Sigmoid colon (tissue), 7 donors: ENCODE measurements around the gene TSSK2. TPM values are rescaled to one million over a fixed set of nuclear protein-coding genes. Genes with fewer than 3 reads are reported as not detected.
"Not testable (repeated sequence)": the region's sequence is repeated elsewhere in the genome, so short reads cannot be mapped to it uniquely, and the experiment has no call there.

Experiments used
- DNase-seq: peaks from one replicate; pipeline ENCODE4 v3.0.0-alpha.2; 2019
- H3K27ac ChIP-seq, 4 donors: fragments of 200-600 bp; sonication (generic); one replicate each; pipeline ENCODE4 v1.5.1; 2016 to 2019; ENCODE audit warnings: mild to moderate bottlenecking in 1 of 4
- H3K27me3 ChIP-seq, 3 donors: fragments of 200-600 bp; sonication (generic); one replicate each; pipeline ENCODE4 v1.5.1; 2019; ENCODE audit warnings: mild to moderate bottlenecking in 1 of 3
- H3K36me3 ChIP-seq, 4 donors: fragments of 200-600 bp; sonication (generic); one replicate each; pipeline ENCODE4 v1.5.1; 2016 to 2019
- H3K4me1 ChIP-seq, 4 donors: fragments of 200-600 bp; sonication (generic); one replicate each; pipeline ENCODE4 v1.5.1; 2017 to 2019
- H3K4me3 ChIP-seq, 4 donors: fragments of 200-600 bp; sonication (generic); one replicate each; pipeline ENCODE4 v1.5.1; 2017 to 2019; ENCODE audit warnings: mild to moderate bottlenecking in 2 of 4, moderate library complexity in 1 of 4
- H3K9me3 ChIP-seq, 4 donors: fragments of 200-600 bp in 3 of 4; sonication (generic) in 3 of 4; one replicate each; pipeline versions ENCODE4 v1.5.1 to v1.6.1; 2013 to 2019
- EP300 ChIP-seq, 4 donors: sonication (generic); formaldehyde crosslinking; IDR thresholded peaks; one replicate each; pipeline ENCODE4 v1.6.1; 2017; ENCODE audit warnings: antibody characterized with exemption in 4 of 4
- POLR2A ChIP-seq, 2 donors: fragments of 450-650 bp; IDR thresholded peaks; one replicate each; pipeline ENCODE4 v1.6.1; 2016; ENCODE audit warnings: antibody characterized with exemption in 2 of 2, mild to moderate bottlenecking in 2 of 2, moderate library complexity in 2 of 2
- POLR2AphosphoS5 ChIP-seq, 4 donors: sonication (generic); formaldehyde crosslinking; IDR thresholded peaks; one replicate each; pipeline ENCODE4 v1.6.1; 2017; ENCODE audit warnings: antibody characterized with exemption in 4 of 4
- WGBS, 2 donors: extraction: QIAGEN DNeasy Blood & Tissue Kit; methylation state at CpG; one replicate each; pipeline ENCODE4 v1.1.7; 2013; 5-methylcytosine and 5-hydroxymethylcytosine counted together
- intact Hi-C: fragments of 100-400 bp; cut with DNase I; formaldehyde crosslinking; loops from one replicate; pipeline ENCODE4 v1.15.1; 2023
- polyA plus RNA-seq, 3 donors: library from polyadenylated mRNA; stranded (reverse); fragments of 200-250 nt; gene quantifications; one replicate each; pipeline ENCODE4 v1.2.3, GENCODE V29; 2013
- total RNA-seq, 4 donors: library from RNA; depleted of rRNA; stranded (reverse); fragments of >200 nt; gene quantifications; one replicate each; pipeline ENCODE4 v1.1.0, GENCODE V29; 2016
- TF ChIP-seq, protein P1 (sequence below), 4 experiments: fragments of 450-650 bp in 3 of 4; fragments of 200-600 bp in 1 of 4; IDR thresholded peaks; one replicate each; pipeline ENCODE4 v1.5.1; 2016 to 2019; ENCODE audit warnings: antibody characterized with exemption in 4 of 4, mild to moderate bottlenecking in 3 of 4, moderate library complexity in 2 of 4
- donor health status: healthy with polysubstance abuse.
- donor health status: Bipolar disorder and iron deficiency.
- donor health status: healthy.

The TSSK2 gene
- total and polyA plus RNA-seq, 7 donors = 0.12 TPM; not detected in 6

GRCh38 chr22:19150482-19151328 lies 19.6 kb downstream of the TSSK2 start:
- no peak for TF ChIP-seq EP300 (IDR thresholded peaks at IDR 0.05)
- no peak for TF ChIP-seq POLR2A (IDR thresholded peaks at IDR 0.05)
- TF ChIP-seq, protein P1, sequence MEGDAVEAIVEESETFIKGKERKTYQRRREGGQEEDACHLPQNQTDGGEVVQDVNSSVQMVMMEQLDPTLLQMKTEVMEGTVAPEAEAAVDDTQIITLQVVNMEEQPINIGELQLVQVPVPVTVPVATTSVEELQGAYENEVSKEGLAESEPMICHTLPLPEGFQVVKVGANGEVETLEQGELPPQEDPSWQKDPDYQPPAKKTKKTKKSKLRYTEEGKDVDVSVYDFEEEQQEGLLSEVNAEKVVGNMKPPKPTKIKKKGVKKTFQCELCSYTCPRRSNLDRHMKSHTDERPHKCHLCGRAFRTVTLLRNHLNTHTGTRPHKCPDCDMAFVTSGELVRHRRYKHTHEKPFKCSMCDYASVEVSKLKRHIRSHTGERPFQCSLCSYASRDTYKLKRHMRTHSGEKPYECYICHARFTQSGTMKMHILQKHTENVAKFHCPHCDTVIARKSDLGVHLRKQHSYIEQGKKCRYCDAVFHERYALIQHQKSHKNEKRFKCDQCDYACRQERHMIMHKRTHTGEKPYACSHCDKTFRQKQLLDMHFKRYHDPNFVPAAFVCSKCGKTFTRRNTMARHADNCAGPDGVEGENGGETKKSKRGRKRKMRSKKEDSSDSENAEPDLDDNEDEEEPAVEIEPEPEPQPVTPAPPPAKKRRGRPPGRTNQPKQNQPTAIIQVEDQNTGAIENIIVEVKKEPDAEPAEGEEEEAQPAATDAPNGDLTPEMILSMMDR (IDR thresholded peaks at IDR 0.05) = no peak
- no peak for TF ChIP-seq POLR2AphosphoS5 (IDR thresholded peaks at IDR 0.05)
- Histone ChIP-seq H3K36me3 (no peaks in the 10 kb centered on the region), H3K4me3 (no peak overlapping the region), H3K4me1 (peaks cover 0 to 14% (median 10%) of the 10 kb centered on the region in 4 donors), H3K27me3 (peaks cover 25 to 75% (median 50%) of the 10 kb centered on the region in 3 donors), H3K9me3 (no peaks in the 10 kb centered on the region), H3K27ac (no peak overlapping the region)
- no peak for DNase-seq
- intact Hi-C loops = no loop called here
- WGBS, 2 donors = 10 to 17% methylated on average over 68 of the region's 68 CpGs

DNA sequence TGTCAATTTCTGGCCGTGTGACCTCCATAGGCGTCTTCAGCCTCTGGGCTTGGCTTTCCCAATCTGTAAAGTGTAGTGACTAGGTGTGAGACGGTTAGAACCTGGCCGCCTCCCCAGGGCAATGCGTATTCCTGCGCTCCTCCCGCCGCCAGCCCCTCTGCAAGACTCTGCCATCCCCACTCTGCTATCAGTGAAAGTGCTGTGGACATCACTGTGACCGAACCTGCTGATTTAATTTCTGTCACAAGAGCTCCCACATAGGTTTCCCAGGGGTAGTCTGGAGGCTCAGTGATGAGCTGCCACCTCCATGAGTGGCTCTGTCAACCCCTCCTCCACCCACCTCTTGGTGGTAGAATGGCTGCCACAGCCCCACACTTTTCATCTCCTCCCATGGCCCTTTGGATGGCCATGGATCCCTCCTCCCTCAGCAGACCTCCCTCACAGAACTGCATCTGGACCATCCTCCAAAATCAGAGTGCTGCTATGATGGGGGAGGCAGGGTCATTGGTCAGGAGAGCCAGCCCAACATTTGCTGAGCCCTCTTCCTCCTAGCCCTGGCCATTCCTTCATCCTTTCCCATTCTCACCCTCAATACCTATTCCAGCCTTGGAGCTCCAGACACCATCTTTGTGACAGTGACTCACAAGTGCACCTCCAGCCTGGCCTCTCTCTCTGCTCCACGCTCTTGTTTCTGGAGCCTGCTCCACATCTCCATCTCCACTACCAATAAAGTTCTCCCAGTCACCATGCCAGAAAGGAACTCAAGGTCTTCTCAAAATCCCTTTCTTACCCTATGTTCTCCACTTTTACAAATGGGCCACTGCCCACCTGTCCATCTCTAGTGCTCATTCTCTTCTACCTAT lies 20.5 kb downstream of the TSSK2 start:
- Histone ChIP-seq H3K27ac (no peak overlapping the region), H3K4me3 (no peak overlapping the region), H3K36me3 (no peaks in the 10 kb centered on the region), H3K27me3 (peaks cover 25 to 75% (median 50%) of the 10 kb centered on the region in 3 donors), H3K9me3 (no peaks in the 10 kb centered on the region), H3K4me1 (peaks cover 0 to 14% (median 10%) of the 10 kb centered on the region in 4 donors)
- 54 to 55% methylated on average over 10 of the region's 10 CpGs for WGBS, 2 donors
- TF ChIP-seq, protein P1 (IDR thresholded peaks at IDR 0.05) = no peak
- no peak for TF ChIP-seq POLR2AphosphoS5 (IDR thresholded peaks at IDR 0.05)
- no peak for TF ChIP-seq EP300 (IDR thresholded peaks at IDR 0.05)
- TF ChIP-seq POLR2A (IDR thresholded peaks at IDR 0.05) = no peak
- no peak for DNase-seq
- intact Hi-C loops = no loop called here

DNA sequence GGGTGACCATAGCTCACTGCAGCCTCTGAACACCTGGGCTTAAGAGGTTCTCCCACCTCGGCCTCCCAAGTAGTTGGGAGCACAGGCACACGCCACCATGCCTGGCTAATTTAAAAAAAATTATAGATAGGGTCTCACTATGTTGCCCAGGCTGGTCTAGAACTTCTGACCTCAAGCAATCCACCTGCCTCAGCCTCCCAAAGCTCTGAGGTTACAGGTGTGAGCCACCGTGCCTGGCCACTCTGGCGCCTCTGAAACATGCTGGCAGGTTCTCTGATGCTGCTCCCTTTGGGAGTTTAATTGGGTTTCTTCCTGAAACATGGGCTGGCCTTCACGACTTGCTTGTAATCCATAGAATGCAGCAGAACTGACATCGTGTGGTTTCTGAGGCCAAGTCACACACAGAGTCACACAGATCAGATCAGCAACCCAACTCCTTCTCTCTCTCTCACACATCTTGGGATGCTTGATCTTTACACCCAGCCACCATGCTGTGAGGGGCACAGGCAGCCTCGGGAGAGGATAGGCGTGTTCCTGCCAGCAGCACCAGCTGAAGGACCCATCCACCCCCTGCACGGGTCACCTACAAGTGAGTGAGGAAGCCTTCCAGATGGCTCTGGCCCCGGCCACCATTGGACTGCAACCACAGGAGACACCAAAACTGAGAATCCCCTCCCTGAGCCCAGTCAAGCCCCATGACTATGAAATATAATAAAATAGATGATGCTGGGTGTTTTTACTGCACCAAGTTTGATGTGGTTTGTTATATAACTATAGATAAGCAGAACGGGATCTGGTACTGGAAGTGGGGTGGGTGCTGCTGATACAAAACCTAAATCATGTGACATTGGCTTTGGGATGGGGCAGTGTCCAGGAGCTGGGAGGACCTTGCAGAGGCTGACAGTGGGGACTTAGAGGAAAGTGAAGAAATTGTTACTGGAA lies 22.1 kb downstream of the TSSK2 start:
- Histone ChIP-seq H3K4me3 (no peak overlapping the region), H3K27me3 (peaks cover 25 to 69% (median 50%) of the 10 kb centered on the region in 3 donors), H3K27ac (no peak overlapping the region), H3K36me3 (no peaks in the 10 kb centered on the region), H3K4me1 (peaks cover 0 to 14% (median 10%) of the 10 kb centered on the region in 4 donors), H3K9me3 (no peaks in the 10 kb centered on the region)
- DNase-seq = no peak
- TF ChIP-seq POLR2AphosphoS5 (IDR thresholded peaks at IDR 0.05) (no peak), EP300 (IDR thresholded peaks at IDR 0.05) (no peak), POLR2A (IDR thresholded peaks at IDR 0.05) (no peak)
- TF ChIP-seq, protein P1 (IDR thresholded peaks at IDR 0.05) = no peak
- WGBS, 2 donors = 53 to 63% methylated on average over 11 of the region's 11 CpGs
- intact Hi-C loops = no loop called here

DNA sequence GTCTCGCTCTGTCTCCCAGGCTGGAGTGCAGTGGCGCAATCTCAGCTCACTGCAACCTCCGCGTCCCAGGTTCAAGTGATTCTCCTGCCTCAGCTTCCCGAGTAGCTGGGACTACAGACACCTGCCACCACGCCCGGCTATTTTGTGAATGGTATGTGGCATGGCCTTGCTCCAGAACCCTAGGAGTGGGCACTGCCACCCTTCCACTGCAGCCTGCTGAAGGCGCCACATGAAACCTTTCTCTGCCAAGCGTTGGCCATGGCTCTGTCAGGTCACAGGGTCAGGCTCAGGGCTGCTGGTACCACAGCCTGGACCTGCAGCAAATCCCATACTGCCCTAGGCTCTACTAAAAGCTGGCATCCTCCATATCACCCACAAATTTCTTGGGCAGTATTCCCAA lies 25.0 kb downstream of the TSSK2 start:
- intact Hi-C loops, H3K27ac ChIP-seq, H3K4me1 ChIP-seq, DNase-seq, H3K4me3 ChIP-seq, H3K9me3 ChIP-seq, H3K36me3 ChIP-seq: not testable (repeated sequence)
- WGBS, 2 donors = 62 to 84% methylated on average over 9 of the region's 9 CpGs
- peaks cover 5 to 40% (median 25%) of the 10 kb centered on the region in 3 donors for H3K27me3 ChIP-seq

- DNase-seq, H3K36me3 ChIP-seq, H3K4me1 ChIP-seq, H3K9me3 ChIP-seq, intact Hi-C loops, H3K27ac ChIP-seq, H3K4me3 ChIP-seq: not testable (repeated sequence)
- peaks cover 0 to 30% (median 7%) of the 10 kb centered on the region in 3 donors for H3K27me3 ChIP-seq
- 87 to 89% methylated on average over 11 of the region's 11 CpGs for WGBS, 2 donors
Measured at GRCh38 chr22:19158649-19159048, 27.5 kb downstream of the TSSK2 start.
